HG03135 (cell line): Measurements from ENCODE around the gene PLXNC1.

Source experiments
- ATAC-seq: cut with Tn5 transposase; IDR thresholded peaks from one replicate; pipeline ENCODE4 v1.9.1; 2021; ENCODE audit warnings: mild to moderate bottlenecking, moderate library complexity; ENCODE audit not compliant: unreplicated experiment

PLXNC1 gene

GRCh38 chr12:94229902-94230301 lies 81.5 kb downstream of the PLXNC1 start:
- ATAC-seq = no peak

- ATAC-seq = no peak
Observed at GRCh38 chr12:94230357-94230905, 82.1 kb downstream of the PLXNC1 start.

DNA sequence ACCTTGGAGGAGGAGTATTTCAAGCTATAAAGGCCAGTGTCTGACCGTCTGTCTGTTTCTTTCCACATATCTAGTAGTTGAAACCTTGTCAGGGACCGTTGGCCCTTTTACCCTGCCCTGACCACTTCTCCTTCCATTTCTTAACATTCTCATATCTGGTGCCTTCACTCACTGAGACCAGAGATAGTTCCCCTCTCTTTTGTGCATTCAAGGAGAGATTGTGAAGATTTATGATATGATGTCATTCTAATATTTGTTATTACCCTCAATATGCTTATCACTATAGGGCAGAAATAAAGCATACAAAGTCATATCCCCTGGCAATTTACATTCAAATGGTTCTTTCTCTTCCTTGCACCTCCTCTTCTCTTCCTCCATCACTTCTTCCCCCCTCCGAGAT lies 83.3 kb downstream of the PLXNC1 start:
- no peak for ATAC-seq

DNA sequence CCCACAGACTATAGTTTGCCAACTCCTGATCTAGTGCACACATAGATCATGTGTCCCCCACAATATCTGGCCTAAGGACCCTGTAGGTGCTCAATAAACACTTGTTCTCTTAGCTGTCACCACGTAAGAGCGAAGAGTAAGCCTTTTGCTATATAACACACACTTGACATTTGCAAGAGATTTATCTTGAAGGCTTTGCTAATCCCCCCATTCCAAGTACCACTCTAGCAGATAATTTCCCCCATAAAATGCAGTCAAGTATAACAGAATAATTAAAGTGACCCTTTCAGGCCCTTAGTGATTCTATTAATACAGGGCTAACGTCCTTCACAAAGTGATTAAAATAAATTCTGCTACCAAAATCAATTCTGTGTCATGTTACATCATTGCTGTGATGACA lies 87.5 kb downstream of the PLXNC1 start:
- no peak for ATAC-seq

- no peak for ATAC-seq
Observed at GRCh38 chr12:94239332-94239993, 91.1 kb downstream of the PLXNC1 start.

DNA sequence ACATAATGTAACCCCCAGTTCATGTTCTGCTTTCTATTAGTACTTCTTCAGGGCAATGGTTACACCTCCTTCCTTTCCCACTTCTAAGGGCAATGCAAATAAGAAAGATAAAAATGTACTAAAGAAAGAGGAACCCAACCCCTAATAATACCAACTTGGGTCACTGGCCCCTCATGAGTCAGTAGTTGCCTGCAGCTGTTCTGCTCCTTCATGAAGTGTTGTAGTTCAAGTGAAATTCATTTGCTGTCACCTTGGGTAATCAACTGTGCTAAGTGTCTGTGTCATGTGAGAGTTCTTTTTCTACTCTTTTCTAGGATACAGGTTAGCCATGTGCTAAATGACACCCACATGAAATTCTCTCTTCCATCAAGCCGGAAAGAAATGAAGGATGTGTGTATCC lies 91.8 kb downstream of the PLXNC1 start:
- ATAC-seq = peak; percentile 77

DNA sequence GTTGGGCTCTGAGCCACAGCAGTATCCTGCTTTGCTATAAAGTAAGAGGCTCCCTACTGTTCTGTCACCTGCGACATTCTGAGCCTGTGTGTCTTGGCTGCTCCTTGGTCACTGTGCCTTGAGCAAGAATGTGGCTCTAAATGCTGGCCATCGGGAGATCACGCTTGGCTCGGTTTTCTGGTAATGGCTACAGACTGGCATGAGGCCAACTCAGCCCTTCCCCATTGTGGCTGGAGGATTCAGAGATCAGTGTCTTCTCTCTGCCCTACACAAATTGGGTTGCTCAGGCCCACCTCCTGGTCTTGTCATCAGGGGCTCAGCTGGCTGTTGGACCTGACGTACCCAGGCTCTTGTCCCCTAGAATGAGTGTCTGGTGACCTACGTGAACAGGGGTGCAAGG lies 94.5 kb downstream of the PLXNC1 start:
- ATAC-seq = no peak

- no peak for ATAC-seq
Observed at GRCh38 chr12:94244165-94245133, 96.1 kb downstream of the PLXNC1 start.

GRCh38 chr12:94245631-94246383 lies 97.4 kb downstream of the PLXNC1 start:
- no peak for ATAC-seq

- ATAC-seq = no peak
Observed at GRCh38 chr12:94247246-94247645, 98.9 kb downstream of the PLXNC1 start.

DNA sequence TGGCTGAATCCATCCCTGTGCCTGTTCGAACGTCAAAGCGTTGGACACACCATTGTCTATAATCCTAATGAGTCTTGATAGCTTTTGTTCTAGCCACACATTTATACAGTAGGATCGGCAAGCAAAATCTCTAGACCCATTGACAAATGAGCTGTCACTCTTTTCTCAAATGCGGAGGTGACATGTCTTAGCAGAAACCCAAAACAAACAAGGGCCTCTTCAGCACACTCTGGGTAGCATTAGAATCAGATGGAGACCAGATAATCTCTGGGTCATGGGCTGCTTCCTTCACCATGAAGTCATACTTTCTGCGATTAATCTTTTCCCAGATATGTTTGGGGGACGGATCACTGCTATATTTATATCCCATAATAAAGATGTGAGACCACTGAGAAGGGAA lies 100.2 kb downstream of the PLXNC1 start:
- no peak for ATAC-seq

DNA sequence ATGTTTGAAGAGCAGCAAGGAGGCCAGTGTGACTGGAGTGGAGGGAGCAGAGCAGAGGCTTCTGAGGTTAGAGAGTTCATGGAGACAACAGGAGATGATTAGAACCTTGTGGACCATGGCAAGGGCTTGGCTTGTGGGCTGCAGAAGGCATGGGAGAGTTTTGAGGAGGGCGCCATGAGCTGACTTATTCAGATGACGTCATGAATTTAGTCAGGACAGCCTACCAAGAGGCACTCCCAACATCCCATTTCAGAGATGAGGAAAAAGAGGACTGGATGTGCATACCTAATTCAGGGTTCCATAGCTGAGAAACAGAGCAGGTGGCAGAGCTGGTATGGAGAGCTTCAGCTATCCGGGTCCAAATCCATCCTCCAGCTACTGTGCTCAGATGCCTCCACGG lies 101.8 kb downstream of the PLXNC1 start:
- ATAC-seq = no peak

DNA sequence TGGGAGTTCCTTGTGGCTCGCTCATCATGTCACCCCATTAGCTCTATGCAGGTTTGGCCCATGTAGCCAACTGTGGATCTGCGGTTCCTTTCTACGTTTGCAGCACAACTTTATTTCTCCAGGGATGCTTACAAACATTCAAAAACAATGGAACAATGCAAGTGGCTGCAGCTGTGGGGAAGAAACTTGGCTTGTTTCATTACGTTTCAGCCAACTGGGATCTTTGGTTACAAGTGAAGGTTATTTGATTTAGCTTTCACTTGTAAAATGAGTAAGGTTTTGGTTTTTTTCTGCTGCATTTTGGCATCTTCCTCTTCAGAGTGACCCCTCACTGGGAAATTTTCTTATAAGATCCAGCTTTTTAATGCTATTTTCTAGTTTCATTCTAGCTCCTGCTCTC lies 105.9 kb downstream of the PLXNC1 start:
- no peak for ATAC-seq

DNA sequence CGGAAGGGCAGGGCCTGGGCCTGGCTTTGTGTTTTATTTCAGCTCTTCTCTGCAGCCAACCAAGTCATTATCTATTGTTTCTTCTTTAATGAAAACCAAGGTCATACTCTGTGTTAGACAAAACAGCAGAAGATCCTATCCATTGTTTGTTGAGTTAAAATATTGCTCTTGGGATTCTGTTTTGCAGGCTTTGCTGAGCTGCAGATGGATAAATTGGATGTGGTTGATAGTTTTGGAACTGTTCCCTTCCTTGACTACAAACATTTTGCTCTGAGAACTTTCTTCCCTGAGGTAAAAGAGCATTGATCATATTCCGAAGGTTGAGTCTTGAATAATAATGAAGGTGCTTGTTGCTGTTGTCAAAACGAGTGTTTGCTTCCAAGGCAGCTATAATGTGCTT lies 106.6 kb downstream of the PLXNC1 start:
- ATAC-seq = no peak

GRCh38 chr12:94255428-94255827 lies 107.1 kb downstream of the PLXNC1 start:
- no peak for ATAC-seq

- ATAC-seq = no peak
Observed at GRCh38 chr12:94258593-94258992, 110.2 kb downstream of the PLXNC1 start.

DNA sequence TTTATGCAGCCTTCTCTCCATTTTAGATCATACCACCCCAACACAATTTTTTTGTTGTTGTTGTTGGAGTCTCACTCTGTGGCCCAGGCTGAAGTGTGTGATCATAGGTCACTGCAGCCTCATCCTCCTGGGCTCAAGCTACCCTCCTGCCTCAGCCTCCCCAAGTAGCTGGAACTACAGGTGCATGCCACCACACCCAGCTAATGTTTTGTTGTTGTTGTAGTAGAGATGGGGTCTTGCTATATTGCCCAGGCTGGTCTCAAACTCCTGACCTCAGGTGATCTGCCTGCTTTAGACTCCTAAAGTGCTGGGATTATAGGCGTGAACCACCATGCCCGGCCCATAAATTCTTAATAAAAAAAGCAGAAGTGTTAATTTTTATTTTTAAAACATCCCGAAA lies 111.6 kb downstream of the PLXNC1 start:
- ATAC-seq = no peak

DNA sequence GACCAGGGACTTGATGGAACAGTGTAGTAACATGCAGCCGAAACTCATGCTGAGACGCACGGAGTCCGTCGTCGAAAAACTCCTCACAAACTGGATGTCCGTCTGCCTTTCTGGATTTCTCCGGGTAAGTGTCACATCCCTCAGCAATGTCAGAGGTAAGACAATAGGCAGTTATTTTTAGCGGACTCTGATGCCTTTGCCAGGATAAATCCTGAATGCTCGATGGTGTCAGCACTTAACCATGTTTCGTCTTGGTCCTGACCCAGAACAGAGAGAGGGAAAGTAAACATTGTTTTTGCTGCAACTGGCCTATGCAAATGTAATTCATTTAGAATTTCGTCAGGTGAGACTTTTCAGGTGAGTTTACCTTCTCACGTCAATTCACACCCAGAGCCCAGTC lies 112.3 kb downstream of the PLXNC1 start:
- ATAC-seq = no peak

DNA sequence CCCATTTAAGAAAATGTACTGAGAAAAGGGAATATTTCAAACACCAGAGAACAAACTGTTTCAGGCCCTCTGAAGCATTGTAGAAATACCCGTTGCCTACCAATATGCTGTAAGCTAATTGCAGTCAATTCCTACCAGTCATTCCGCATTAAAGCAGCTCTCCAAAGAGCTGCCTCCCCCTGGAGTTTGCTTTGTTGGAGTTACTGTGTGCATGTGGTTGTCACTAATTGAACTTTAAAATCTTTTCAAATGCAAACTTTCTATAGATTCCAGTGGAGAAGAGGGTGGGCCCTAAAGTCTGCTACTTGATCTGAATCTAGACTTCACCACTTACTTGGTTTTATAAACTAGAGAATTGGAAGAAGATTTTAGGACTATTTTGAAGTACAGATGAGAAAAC lies 112.7 kb downstream of the PLXNC1 start:
- no peak for ATAC-seq

DNA sequence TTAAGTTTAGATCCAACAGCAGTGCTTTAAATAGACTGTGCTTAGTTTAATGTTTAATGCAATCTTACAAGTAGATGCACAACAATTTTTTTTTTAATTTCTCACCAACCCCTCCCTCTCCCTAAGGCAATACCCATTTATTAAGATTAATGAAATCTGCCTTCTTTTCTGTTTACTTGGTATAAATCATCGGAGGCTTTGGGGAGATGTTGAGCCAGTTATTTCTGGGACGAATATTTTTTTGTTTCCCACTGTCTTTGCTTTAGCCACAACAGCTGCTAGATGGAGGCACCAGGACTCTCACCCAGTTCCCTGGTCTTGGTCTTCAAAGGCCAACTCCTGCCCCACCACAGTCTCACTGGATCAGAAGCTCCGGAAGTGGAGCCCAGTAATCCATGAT lies 113.4 kb downstream of the PLXNC1 start:
- ATAC-seq = no peak
